KMS-11 (cell line): ENCODE data around the gene CNPY1.

Source experiments
- H2AFZ ChIP-seq: fragments of 200-600 bp; sonication (generic); 2 replicates; pipeline ENCODE4 v1.6.1; 2016; ENCODE audit warnings: antibody characterized with exemption, mixed run types, low read depth
- H3K27ac ChIP-seq: fragments of 200-600 bp; sonication (generic); 2 replicates; pipeline ENCODE4 v1.6.1; 2016; ENCODE audit warnings: mild to moderate bottlenecking, mixed run types
- H3K27me3 ChIP-seq: fragments of 200-600 bp; sonication (generic); 2 replicates; pipeline ENCODE4 v1.6.1; 2017; ENCODE audit warnings: mild to moderate bottlenecking, low read depth, mixed run types, moderate library complexity; ENCODE audit not compliant: insufficient read depth
- H3K36me3 ChIP-seq: fragments of 200-600 bp; sonication (generic); 2 replicates; pipeline ENCODE4 v1.6.1; 2017; ENCODE audit warnings: mild to moderate bottlenecking, mixed run types; ENCODE audit not compliant: insufficient read depth
- H3K4me1 ChIP-seq: fragments of 200-600 bp; sonication (generic); 2 replicates; pipeline ENCODE4 v1.6.1; 2016; ENCODE audit warnings: mild to moderate bottlenecking, low read depth, mixed run types; ENCODE audit not compliant: poor library complexity, severe bottlenecking
- H3K4me2 ChIP-seq: fragments of 200-600 bp; sonication (generic); 2 replicates; pipeline ENCODE4 v1.7.0; 2016; ENCODE audit warnings: mild to moderate bottlenecking, mixed run types
- H3K4me3 ChIP-seq: fragments of 200-600 bp; sonication (generic); IDR thresholded peaks from 2 replicates; pipeline ENCODE4 v1.6.1; 2017; ENCODE audit warnings: low read depth, low read length, mixed read lengths; ENCODE audit not compliant: insufficient read depth
- H3K79me2 ChIP-seq: fragments of 200-600 bp; sonication (generic); 2 replicates; pipeline ENCODE4 v1.6.1; 2016; ENCODE audit warnings: low read depth, mixed run types; ENCODE audit not compliant: insufficient read depth
- H3K9ac ChIP-seq: fragments of 200-600 bp; sonication (generic); 2 replicates; pipeline ENCODE4 v1.6.1; 2016; ENCODE audit warnings: mild to moderate bottlenecking, mixed run types
- H4K20me1 ChIP-seq: fragments of 200-600 bp; sonication (generic); 2 replicates; pipeline ENCODE4 v1.6.1; 2016; ENCODE audit warnings: mild to moderate bottlenecking, mixed run types; ENCODE audit not compliant: insufficient read depth
- CTCF ChIP-seq: fragments of 200-600 bp; sonication (generic); conservative IDR thresholded peaks from 2 replicates; pipeline ENCODE4 v1.6.1; 2017; ENCODE audit warnings: low read depth, mild to moderate bottlenecking, antibody characterized with exemption, low read length, moderate library complexity, mixed read lengths

CNPY1 gene

GRCh38 chr7:155530601-155531000 lies 15.8 kb downstream of the CNPY1 start:
- H2AFZ ChIP-seq, result no peak overlapping the region
- H3K36me3 ChIP-seq, result no peaks in the 10 kb centered on the region
- no peak overlapping the region for H3K27ac ChIP-seq
- H3K4me2 ChIP-seq, result no peak overlapping the region
- no peak overlapping the region for H3K4me3 ChIP-seq
- H3K9ac ChIP-seq, result no peak overlapping the region
- H3K27me3 ChIP-seq, result peaks cover 50% of the 10 kb centered on the region; the same call in 1 of the 2 replicates
- no peaks in the 10 kb centered on the region for H3K79me2 ChIP-seq
- H3K4me1 ChIP-seq, result no peaks in the 10 kb centered on the region
- H4K20me1 ChIP-seq, result no peaks in the 10 kb centered on the region
- TF ChIP-seq CTCF, result no peak

GRCh38 chr7:155529845-155530244 lies 16.5 kb downstream of the CNPY1 start:
- no peaks in the 10 kb centered on the region for H3K4me1 ChIP-seq
- no peak overlapping the region for H2AFZ ChIP-seq
- TF ChIP-seq CTCF, result no peak
- H3K27me3 ChIP-seq, result peaks cover 45% of the 10 kb centered on the region; the same call in 1 of the 2 replicates
- no peak overlapping the region for H3K9ac ChIP-seq
- H3K4me3 ChIP-seq, result no peak overlapping the region
- no peaks in the 10 kb centered on the region for H3K79me2 ChIP-seq
- no peaks in the 10 kb centered on the region for H4K20me1 ChIP-seq
- H3K4me2 ChIP-seq, result no peak overlapping the region
- H3K36me3 ChIP-seq, result no peaks in the 10 kb centered on the region
- no peak overlapping the region for H3K27ac ChIP-seq

- no peaks in the 10 kb centered on the region for H3K79me2 ChIP-seq
- no peaks in the 10 kb centered on the region for H3K36me3 ChIP-seq
- no peak overlapping the region for H3K9ac ChIP-seq
- no peak overlapping the region for H3K4me2 ChIP-seq
- H3K27me3 ChIP-seq, result peaks cover 40% of the 10 kb centered on the region; the same call in 1 of the 2 replicates
- H2AFZ ChIP-seq, result no peak overlapping the region
- no peaks in the 10 kb centered on the region for H3K4me1 ChIP-seq
- no peak for TF ChIP-seq CTCF
- H3K4me3 ChIP-seq, result no peak overlapping the region
- no peaks in the 10 kb centered on the region for H4K20me1 ChIP-seq
- no peak overlapping the region for H3K27ac ChIP-seq
Measured at GRCh38 chr7:155529346-155529745, 17.0 kb downstream of the CNPY1 start.

- no peak overlapping the region for H3K27ac ChIP-seq
- H3K36me3 ChIP-seq, result no peaks in the 10 kb centered on the region
- no peak overlapping the region for H3K4me2 ChIP-seq
- H2AFZ ChIP-seq, result no peak overlapping the region
- no peak overlapping the region for H3K9ac ChIP-seq
- no peak overlapping the region for H3K4me3 ChIP-seq
- TF ChIP-seq CTCF, result no peak
- peaks cover 23% of the 10 kb centered on the region; the same call in 1 of the 2 replicates for H3K27me3 ChIP-seq
- H3K4me1 ChIP-seq, result no peaks in the 10 kb centered on the region
- H3K79me2 ChIP-seq, result no peaks in the 10 kb centered on the region
- H4K20me1 ChIP-seq, result no peaks in the 10 kb centered on the region
Measured at GRCh38 chr7:155527664-155528063, 18.7 kb downstream of the CNPY1 start.
